Keratinocyte (primary cell): ENCODE data around the gene MDFI. TPM values are rescaled to one million over a fixed set of nuclear protein-coding genes. Genes with fewer than 3 reads are reported as not detected.

Experiments
- DNase-seq: peaks from one replicate; pipeline ENCODE4 v3.0.0-alpha.2; 2011; ENCODE audit warnings: low read depth, missing footprints, low spot score
- FAIRE-seq: peaks from 2 replicates; lab custom pipeline; 2011; peaks lifted over from hg19 to GRCh38; lab: Jason Lieb, UNC
- H2AFZ ChIP-seq: 2 replicates; pipeline ENCODE4 v1.6.0; 2012; ENCODE audit warnings: low read length, control low read depth, inconsistent platforms; ENCODE audit not compliant: control insufficient read depth
- H3K27ac ChIP-seq: 2 replicates; pipeline ENCODE4 v1.5.1; 2011; ENCODE audit warnings: low read length; ENCODE audit not compliant: control insufficient read depth, insufficient read depth
- H3K27me3 ChIP-seq: 3 replicates; pipeline ENCODE4 v1.6.0; 2011; ENCODE audit warnings: low read length; ENCODE audit not compliant: control insufficient read depth, insufficient read depth; ENCODE audit errors: extremely low read depth
- H3K36me3 ChIP-seq, 2 experiments: 2 replicates in 1 of 2; 3 replicates in 1 of 2; pipeline ENCODE4 v1.5.1; 2011; ENCODE audit warnings: low read length in 2 of 2, mild to moderate bottlenecking in 1 of 2; ENCODE audit not compliant: control insufficient read depth in 2 of 2, insufficient read depth in 2 of 2; ENCODE audit errors: extremely low read depth in 1 of 2
- H3K4me1 ChIP-seq: 3 replicates; pipeline ENCODE4 v1.5.1; 2011; ENCODE audit warnings: low read length; ENCODE audit not compliant: control insufficient read depth, insufficient read depth; ENCODE audit errors: extremely low read depth
- H3K4me2 ChIP-seq: 3 replicates; pipeline ENCODE4 v1.6.0; 2011; ENCODE audit warnings: low read depth, low read length; ENCODE audit not compliant: control insufficient read depth, insufficient read depth; ENCODE audit errors: extremely low read depth
- H3K4me3 ChIP-seq, 3 experiments: fragments of 200-600 bp in 1 of 3; sonication (generic) in 1 of 3; 2 replicates in 2 of 3; 3 replicates in 1 of 3; pipeline ENCODE4 v1.5.1; 2011 to 2016; ENCODE audit warnings: low read length in 3 of 3, mild to moderate bottlenecking in 3 of 3, control low read depth in 2 of 3, inconsistent platforms in 1 of 3, low read depth in 1 of 3, mixed read lengths in 1 of 3, mixed run types in 1 of 3, moderate library complexity in 1 of 3; ENCODE audit not compliant: control insufficient read depth in 2 of 3, insufficient read depth in 2 of 3; ENCODE audit errors: extremely low read depth in 1 of 3
- H3K79me2 ChIP-seq: 2 replicates; pipeline ENCODE4 v1.6.0; 2012; ENCODE audit warnings: low read length; ENCODE audit not compliant: control insufficient read depth, insufficient read depth
- H3K9ac ChIP-seq: 3 replicates; pipeline ENCODE4 v1.6.0; 2011; ENCODE audit warnings: low read length; ENCODE audit not compliant: control insufficient read depth, insufficient read depth; ENCODE audit errors: extremely low read depth
- H3K9me1 ChIP-seq: 3 replicates; pipeline ENCODE4 v1.6.0; 2011; ENCODE audit warnings: low read length; ENCODE audit not compliant: control insufficient read depth, insufficient read depth; ENCODE audit errors: extremely low read depth
- H3K9me3 ChIP-seq: 2 replicates; pipeline ENCODE4 v1.5.1; 2012; ENCODE audit warnings: low read depth, low read length; ENCODE audit not compliant: control insufficient read depth
- H4K20me1 ChIP-seq: 3 replicates; pipeline ENCODE4 v1.6.0; 2011; ENCODE audit warnings: low read length; ENCODE audit not compliant: control insufficient read depth, insufficient read depth; ENCODE audit errors: extremely low read depth
- CTCF ChIP-seq, 3 experiments: IDR thresholded peaks in 1 of 3; conservative IDR thresholded peaks in 1 of 3; optimal IDR thresholded peaks in 1 of 3; 2 replicates in 2 of 3; 3 replicates in 1 of 3; pipeline versions ENCODE3 to v1.5.1; 2011; ENCODE audit warnings: low read length in 3 of 3, mild to moderate bottlenecking in 3 of 3, moderate library complexity in 2 of 3, control low read depth in 1 of 3, inconsistent platforms in 1 of 3; ENCODE audit not compliant: insufficient read depth in 2 of 3; ENCODE audit errors: extremely low read depth in 1 of 3
- EZH2 ChIP-seq: IDR thresholded peaks from one replicate; pipeline ENCODE4 v1.6.1; 2012; ENCODE audit warnings: inconsistent platforms, mild to moderate bottlenecking, low read length, moderate library complexity
- dilution Hi-C: fragments of 300-500 bp; cut with MboI; formaldehyde crosslinking; loops from one replicate; pipeline ENCODE4 v1.7.0; 2020; ENCODE audit warnings: low sequenced_read_pairs; ENCODE audit not compliant: extremely low pct_ligation_motif_present
- polyA plus RNA-seq, 5 experiments: library from polyadenylated mRNA; depleted of rRNA in 3 of 5; stranded (reverse) in 3 of 5; stranded (forward) in 1 of 5; unstranded in 1 of 5; fragments of >200 nt; gene quantifications; 1 replicate in 1 of 5; 2 replicates in 3 of 5; 3 replicates in 1 of 5; pipeline versions ENCODE4 v1.2.1 to v1.2.3, GENCODE V29; 2011 to 2012; ENCODE audit warnings: missing spikeins in 2 of 5, low read depth in 1 of 5, low replicate concordance in 1 of 5

Gene MDFI
- polyA plus RNA-seq, 1 donor (not counting 4 experiments of a cell fraction or from before 2014, with no cell fraction given) = 60.1 TPM

- DNase-seq (no peak), FAIRE-seq (no peak)
- no peak overlapping the region for H2AFZ ChIP-seq
- H4K20me1 ChIP-seq = peaks cover 5% of the 10 kb centered on the region
- no peaks in the 10 kb centered on the region for H3K4me1 ChIP-seq
- no peak overlapping the region for H3K27ac ChIP-seq
- no peaks in the 10 kb centered on the region for H3K79me2 ChIP-seq
- no peak overlapping the region for H3K4me2 ChIP-seq
- H3K36me3 ChIP-seq = peaks cover 6 to 11% of the 10 kb centered on the region in 2 experiments
- H3K9me1 ChIP-seq = no peaks in the 10 kb centered on the region
- no peaks in the 10 kb centered on the region for H3K9me3 ChIP-seq
- dilution Hi-C loops = no loop called here
- H3K9ac ChIP-seq = no peak overlapping the region
- no peak overlapping the region for H3K4me3 ChIP-seq
- H3K27me3 ChIP-seq = no peaks in the 10 kb centered on the region
- no peak for TF ChIP-seq CTCF (optimal IDR thresholded peaks at IDR 0.05 in 1 of 3, IDR thresholded peaks at IDR 0.05 in 1 of 3, conservative IDR thresholded peaks at IDR 0.05 in 1 of 3; ENCODE audit: extremely low read depth in 1 of 3, insufficient read depth in 2 of 3, low read length in 3 of 3)
- TF ChIP-seq EZH2 = no peak
These were observed 43.5 kb upstream of the MDFI start for GRCh38 chr6:41594766-41595165.

- DNase-seq (no peak), FAIRE-seq (no peak)
- Histone ChIP-seq H3K4me3 (no peak overlapping the region), H3K27me3 (no peaks in the 10 kb centered on the region), H3K9me1 (no peaks in the 10 kb centered on the region), H3K27ac (no peak overlapping the region), H2AFZ (no peak overlapping the region), H4K20me1 (peaks cover 5% of the 10 kb centered on the region), H3K9me3 (no peaks in the 10 kb centered on the region), H3K36me3 (peaks cover 6 to 11% of the 10 kb centered on the region in 2 experiments), H3K4me2 (no peak overlapping the region), H3K79me2 (no peaks in the 10 kb centered on the region), H3K4me1 (no peaks in the 10 kb centered on the region), H3K9ac (no peak overlapping the region)
- dilution Hi-C loops = no loop called here
- TF ChIP-seq EZH2 (no peak), CTCF (optimal IDR thresholded peaks at IDR 0.05 in 1 of 3, IDR thresholded peaks at IDR 0.05 in 1 of 3, conservative IDR thresholded peaks at IDR 0.05 in 1 of 3; ENCODE audit: extremely low read depth in 1 of 3, insufficient read depth in 2 of 3, low read length in 3 of 3) (no peak)
These were observed 43.1 kb upstream of the MDFI start for GRCh38 chr6:41595166-41595565.
